Ovary (tissue), 10 donors: ENCODE measurements around the gene RAMACL. TPM values are rescaled to one million over a fixed set of nuclear protein-coding genes. Genes with fewer than 3 reads are reported as not detected.
"Not testable (repeated sequence)": the region's sequence is repeated elsewhere in the genome, so short reads cannot be mapped to it uniquely, and the experiment has no call there.

Source experiments
- DNase-seq, 5 donors: peaks; one replicate each; pipeline ENCODE4 v3.0.0-alpha.2; 2019 to 2020
- H3K27ac ChIP-seq, 2 donors: fragments of 200-600 bp; one replicate each; pipeline versions ENCODE4 v1.5.1 to v1.8.0; 2019 to 2022
- H3K27me3 ChIP-seq: fragments of 200-600 bp; one replicate; pipeline ENCODE4 v1.8.0; 2022
- H3K36me3 ChIP-seq: fragments of 200-600 bp; sonication (generic); one replicate; pipeline ENCODE4 v1.5.1; 2019
- H3K4me1 ChIP-seq: one replicate; pipeline ENCODE4 v1.8.1; 2013; ENCODE audit warnings: mild to moderate bottlenecking, moderate library complexity; ENCODE audit not compliant: insufficient read depth
- H3K4me3 ChIP-seq: fragments of 200-600 bp; sonication (generic); one replicate; pipeline ENCODE4 v1.5.1; 2017
- H3K9me3 ChIP-seq, 2 donors: fragments of 200-600 bp in 1 of 2; sonication (generic) in 1 of 2; one replicate each; pipeline versions ENCODE4 v1.5.1 to v1.8.1; 2013 to 2019; ENCODE audit warnings: mild to moderate bottlenecking in 1 of 2, moderate library complexity in 1 of 2
- CTCF ChIP-seq, 3 donors: fragments of 450-650 bp in 2 of 3; fragments of 200-600 bp in 1 of 3; IDR thresholded peaks; one replicate each; pipeline versions ENCODE4 v1.5.1 to v1.8.0; 2016 to 2022; ENCODE audit warnings: antibody characterized with exemption in 3 of 3, mild to moderate bottlenecking in 1 of 3
- EP300 ChIP-seq: sonication (generic); formaldehyde crosslinking; IDR thresholded peaks from one replicate; pipeline ENCODE4 v1.6.1; 2017; ENCODE audit warnings: antibody characterized with exemption
- POLR2A ChIP-seq: fragments of 450-650 bp; IDR thresholded peaks from one replicate; pipeline ENCODE4 v1.6.1; 2017; ENCODE audit warnings: antibody characterized with exemption, mild to moderate bottlenecking, moderate library complexity
- WGBS, 3 donors: extraction: QIAGEN DNeasy Blood & Tissue Kit in 1 of 3; methylation state at CpG; one replicate each; pipeline versions ENCODE4 v1.1.5 to v1.1.7; 2013 to 2017; 5-methylcytosine and 5-hydroxymethylcytosine counted together
- intact Hi-C, 4 donors: fragments of 100-400 bp; cut with DNase I; formaldehyde crosslinking; loops; one replicate each; pipeline versions ENCODE4 v1.11.0 to v1.15.1; 2022 to 2023
- long read RNA-seq, 3 donors: library from polyadenylated mRNA in 2 of 3; unstranded in 2 of 3; transcript quantifications; one replicate each; pipeline ENCODE4 v2.0.0 and lab custom pipeline, GENCODE V29; 2021 to 2026
- polyA plus RNA-seq, 2 donors: library from polyadenylated mRNA; stranded (reverse); fragments of 200-250 nt in 1 of 2; fragments of 350-450 nt in 1 of 2; fragmentation: Illumina TruSeq in 1 of 2; extraction: RNeasy Lipid Tissue Mini Kit (QIAGEN cat#74804) in 1 of 2; gene quantifications; one replicate each; pipeline ENCODE4 v1.2.3, GENCODE V29; 2013 to 2014
- total RNA-seq, 7 donors: library from RNA; depleted of rRNA in 2 of 7; stranded (reverse); fragments of >200 nt in 2 of 7; fragmentation: NEBNext Ultra II Directional in 3 of 7; extraction: Animal tissue kit (Norgen Biotek cat#: 25700) in 3 of 7; gene quantifications; one replicate each; pipeline versions ENCODE4 v1.1.0 to v1.2.4, GENCODE V29; 2016 to 2023
- donor health status: DM: no; HTN: no; CAD: no; lungs with moderate emphysema.
- donor health status: DM: no; HTN: no; CAD: no.
- donor health status: Bipolar disorder and iron deficiency.
- donor health status: DM: yes; HTN: yes; CAD: no.
- donor health status: DM: no; HTN: no; CAD: no.
- donor health status: DM: yes; HTN: yes; CAD: no.

RAMACL gene
- total RNA-seq (1 to 10 TPM in 6 of 7 donors, under 1 TPM in 1; 0.91 to 6.4 (median 1.8) TPM), polyA plus RNA-seq (under 1 TPM; 0.16 to 0.20 TPM)
- long read RNA-seq, donor 1, partial matches to known transcripts = 0 of 1 reads
- long read RNA-seq, donor 1, other reads (novel, unspliced or antisense) = 0 of 1 reads
- long read RNA-seq, donor 2, transcript RAMACL-201 (1 exons, 1,991 nt) = major isoform, 47 of 47 reads
- long read RNA-seq, donor 2, partial matches to known transcripts = 0 of 47 reads
- long read RNA-seq, donor 2, other reads (novel, unspliced or antisense) = 0 of 47 reads
- long read RNA-seq, donor 3 = 0 reads

GRCh38 chr6:166586424-166587156 is at the start of gene RAMACL:
Gene RAMACL (minus strand): TSS chr6:166586678. CDS start chr6:166586477, 201 bp downstream.
- H3K9me3 ChIP-seq = no peaks in the 10 kb centered on the region
- intact Hi-C loops = no loop called here
- no peaks in the 10 kb centered on the region for H3K36me3 ChIP-seq
- H3K4me1 ChIP-seq = peaks cover 1% of the 10 kb centered on the region
- TF ChIP-seq EP300 = no peak
- TF ChIP-seq CTCF (IDR thresholded peaks at IDR 0.05) = no peak
- TF ChIP-seq POLR2A = no peak
- WGBS, 3 donors = 97 to 99% (median 97%) methylated on average over 9 of the region's 9 CpGs
- no peak within 1 kb of the TSS for H3K4me3 ChIP-seq
- H3K27ac ChIP-seq = no peak within 1 kb of the TSS
- H3K27me3 ChIP-seq = no peaks in the 10 kb centered on the region
- DNase-seq = no peak

DNA sequence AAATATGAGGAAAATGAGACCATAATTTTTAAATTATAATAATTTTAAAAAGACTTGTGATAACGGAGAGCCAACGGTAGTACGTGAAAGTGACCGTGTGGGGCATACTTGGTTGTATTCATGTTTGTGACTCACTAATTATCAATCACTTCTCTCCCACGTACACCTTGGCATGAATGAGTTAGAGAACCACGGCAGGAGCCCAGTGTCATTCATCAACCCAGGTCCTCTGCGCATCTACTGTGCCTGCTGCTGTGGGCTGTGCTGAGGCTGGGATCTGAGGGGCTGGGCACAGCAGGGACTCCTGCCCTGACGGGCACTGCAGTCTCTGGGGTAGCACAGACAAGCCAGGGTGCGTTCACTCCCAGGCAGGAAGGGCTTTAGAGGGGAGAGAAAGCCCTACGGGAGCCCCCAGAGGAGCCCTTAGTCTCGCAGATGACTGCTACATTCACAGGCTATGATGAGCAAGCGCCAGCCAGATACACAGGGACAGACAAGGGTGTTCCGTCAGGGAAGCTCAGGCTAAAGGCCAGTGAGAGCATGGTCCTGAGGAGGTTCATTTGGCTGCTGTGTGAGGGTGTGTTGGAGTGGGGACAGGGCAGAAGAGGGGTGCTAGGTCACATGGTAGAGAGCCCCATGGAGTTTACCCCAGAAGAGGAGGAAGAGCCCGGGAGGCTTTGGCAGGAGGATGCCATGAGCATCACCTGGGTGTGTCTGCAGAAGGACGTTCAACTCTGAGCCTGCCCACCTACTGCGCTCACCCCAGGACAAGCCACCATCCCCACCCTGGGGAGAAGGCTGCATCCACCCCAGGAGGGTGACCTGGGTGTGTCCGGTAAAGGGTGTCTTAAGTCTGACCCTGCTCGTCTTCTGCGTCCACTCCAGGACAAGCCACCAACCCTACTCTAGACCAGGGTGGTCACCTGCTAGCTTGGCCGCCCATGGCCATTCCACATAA is 48.8 kb upstream of the RAMACL start:
- peaks cover 2% of the 10 kb centered on the region for H3K4me1 ChIP-seq
- WGBS, 3 donors = 90 to 91% (median 91%) methylated on average over 20 of the region's 20 CpGs
- H3K27ac ChIP-seq = no peak overlapping the region
- no peak overlapping the region for H3K4me3 ChIP-seq
- TF ChIP-seq EP300 (no peak), CTCF (IDR thresholded peaks at IDR 0.05) (no peak), POLR2A (no peak)
- H3K27me3 ChIP-seq = no peaks in the 10 kb centered on the region
- H3K36me3 ChIP-seq = no peaks in the 10 kb centered on the region
- intact Hi-C loops = no loop called here
- no peaks in the 10 kb centered on the region for H3K9me3 ChIP-seq
- DNase-seq = no peak

GRCh38 chr6:166634581-166634980 is 48.1 kb upstream of the RAMACL start:
- H3K27ac ChIP-seq, H3K4me3 ChIP-seq, intact Hi-C loops, DNase-seq, H3K4me1 ChIP-seq, H3K9me3 ChIP-seq, H3K27me3 ChIP-seq, H3K36me3 ChIP-seq: not testable (repeated sequence)
- WGBS, 3 donors = 93 to 99% (median 98%) methylated on average over 4 of the region's 4 CpGs

GRCh38 chr6:166633732-166634535 is 47.5 kb upstream of the RAMACL start:
- no peak for DNase-seq
- WGBS, 3 donors = 87 to 89% (median 88%) methylated on average over 26 of the region's 26 CpGs
- no peak for TF ChIP-seq EP300
- no peak for TF ChIP-seq POLR2A
- no peak for TF ChIP-seq CTCF (IDR thresholded peaks at IDR 0.05)
- intact Hi-C loops = no loop called here
- no peaks in the 10 kb centered on the region for H3K36me3 ChIP-seq
- no peaks in the 10 kb centered on the region for H3K27me3 ChIP-seq
- no peak overlapping the region for H3K4me3 ChIP-seq
- peaks cover 2% of the 10 kb centered on the region for H3K4me1 ChIP-seq
- H3K9me3 ChIP-seq = no peaks in the 10 kb centered on the region
- no peak overlapping the region for H3K27ac ChIP-seq
